OCI-M1 (cell line): Measurements from ENCODE around the gene PAPSS2.
"Not testable (repeated sequence)": the region's sequence is repeated elsewhere in the genome, so short reads cannot be mapped to it uniquely, and the experiment has no call there.

Source experiments
- DNase-seq: peaks from one replicate; lab custom pipeline; 2025; lab: John Stamatoyannopoulos, UW

PAPSS2 gene

GRCh38 chr10:87659571-87660483 lies at the start of gene PAPSS2:
Gene PAPSS2, plus strand, starts transcription at chr10:87659878. Its CDS starts 104 bp downstream, at chr10:87659982.
- peak; percentile 83 for DNase-seq

GRCh38 chr10:87611341-87611740 lies 48.3 kb upstream of the PAPSS2 start:
- not testable (repeated sequence) for DNase-seq

GRCh38 chr10:87612115-87612514 lies 47.6 kb upstream of the PAPSS2 start:
- DNase-seq, result no peak

GRCh38 chr10:87613751-87614150 lies 45.9 kb upstream of the PAPSS2 start:
- no peak for DNase-seq

- DNase-seq, result peak; percentile 47
Measured at GRCh38 chr10:87615856-87616255, 43.8 kb upstream of the PAPSS2 start.

GRCh38 chr10:87617503-87617902 lies 42.2 kb upstream of the PAPSS2 start:
- no peak for DNase-seq

GRCh38 chr10:87618566-87619423 lies 40.9 kb upstream of the PAPSS2 start:
- no peak for DNase-seq

GRCh38 chr10:87619705-87620104 lies 40.0 kb upstream of the PAPSS2 start:
- no peak for DNase-seq

- not testable (repeated sequence) for DNase-seq
Measured at GRCh38 chr10:87621440-87621839, 38.2 kb upstream of the PAPSS2 start.

- peak; percentile 47 for DNase-seq
Measured at GRCh38 chr10:87622314-87623004, 37.2 kb upstream of the PAPSS2 start.

- no peak for DNase-seq
Measured at GRCh38 chr10:87623191-87623590, 36.5 kb upstream of the PAPSS2 start.

GRCh38 chr10:87625661-87626060 lies 34.0 kb upstream of the PAPSS2 start:
- no peak for DNase-seq

- DNase-seq, result no peak
Measured at GRCh38 chr10:87626422-87626892, 33.2 kb upstream of the PAPSS2 start.

GRCh38 chr10:87630171-87630570 lies 29.5 kb upstream of the PAPSS2 start:
- DNase-seq, result no peak

- DNase-seq, result no peak
Measured at GRCh38 chr10:87632454-87632853, 27.2 kb upstream of the PAPSS2 start.

GRCh38 chr10:87634311-87634710 lies 25.4 kb upstream of the PAPSS2 start:
- no peak for DNase-seq

GRCh38 chr10:87635498-87636312 lies 24.0 kb upstream of the PAPSS2 start:
- DNase-seq, result peak; percentile 42

GRCh38 chr10:87636313-87636915 lies 23.3 kb upstream of the PAPSS2 start:
- DNase-seq, result no peak

- no peak for DNase-seq
Measured at GRCh38 chr10:87639493-87639892, 20.2 kb upstream of the PAPSS2 start.

- DNase-seq, result no peak
Measured at GRCh38 chr10:87640043-87640442, 19.6 kb upstream of the PAPSS2 start.

GRCh38 chr10:87642486-87642885 lies 17.2 kb upstream of the PAPSS2 start:
- DNase-seq, result no peak
